HCT116 (cell line): Measurements from ENCODE around the gene RPS6KA2. TPM values are rescaled to one million over a fixed set of nuclear protein-coding genes. Genes with fewer than 3 reads are reported as not detected.

ENCODE experiments used
- ATAC-seq: fragments of 200-7000 bp; cut with Tn5 transposase; 2 replicates; pipeline ENCODE4 v1.9.1; 2020; ENCODE audit warnings: mild to moderate bottlenecking, moderate library complexity
- BruUV-seq: library from RNA; stranded (reverse); fragments of 400-500 nt; replicated peaks from 2 replicates; lab custom pipeline; 2021; lab: Mats Ljungman, UMichigan
- CTCF ChIA-PET: fragments of 300-600 bp; sonication (Branson Sonifier 250); formaldehyde crosslinking; loops from one replicate; lab custom pipeline; 2021; ENCODE audit warnings: antibody characterized with exemption; lab: Charles Lee
- POLR2A ChIA-PET: fragments of 300-600, 350-600 bp; sonication (Branson Sonifier 250); formaldehyde crosslinking; loops from one replicate; lab custom pipeline; 2021; ENCODE audit warnings: antibody characterized with exemption; lab: Charles Lee
- RAD21 ChIA-PET, 2 experiments: fragments of 300-600 bp; sonication (Branson Sonifier 250); formaldehyde crosslinking; loops; one replicate each; lab custom pipeline; 2023; ENCODE audit warnings: low total read pairs in 2 of 2; ENCODE audit not compliant: uncharacterized antibody in 2 of 2, unreplicated experiment in 2 of 2, low non-redundant PET in 1 of 2; lab: Charles Lee
- DNase-seq: peaks from one replicate; pipeline ENCODE4 v3.0.0-alpha.2; 2010; ENCODE audit warnings: low read depth, low spot score
- H2AFZ ChIP-seq: fragments of 200-600 bp; shearing (Covaris generic), sonication (generic); 2 replicates; pipeline ENCODE4 v1.6.1; 2017; ENCODE audit warnings: low read depth, mixed run types, mixed read lengths, antibody characterized with exemption, low read length; ENCODE audit not compliant: poor library complexity, severe bottlenecking
- H3K27ac ChIP-seq: 2 replicates; pipeline ENCODE4 v1.5.1; 2012; ENCODE audit warnings: low read depth, low read length
- H3K27me3 ChIP-seq: fragments of 200-600 bp; sonication (generic); 2 replicates; pipeline ENCODE4 v1.6.1; 2016; ENCODE audit warnings: mixed run types, low read length, mixed read lengths; ENCODE audit not compliant: insufficient read depth
- H3K36me3 ChIP-seq, 2 experiments: fragments of 200-500 bp in 1 of 2; fragments of 200-600 bp in 1 of 2; sonication (Bioruptor generic) in 1 of 2; sonication (generic) in 1 of 2; 2 replicates each; pipeline versions ENCODE4 v1.5.1 to v1.6.1; 2014 to 2016; ENCODE audit warnings: low read length in 2 of 2, inconsistent platforms in 1 of 2, mixed read lengths in 1 of 2, mixed run types in 1 of 2; ENCODE audit not compliant: insufficient read depth in 2 of 2, control insufficient read depth in 1 of 2
- H3K4me1 ChIP-seq, 2 experiments: fragments of 200-600 bp in 1 of 2; sonication (generic) in 1 of 2; 2 replicates each; pipeline versions ENCODE4 v1.5.1 to v1.6.1; 2012 to 2017; ENCODE audit warnings: low read length in 2 of 2, inconsistent platforms in 1 of 2, mild to moderate bottlenecking in 1 of 2, mixed read lengths in 1 of 2, mixed run types in 1 of 2, moderate library complexity in 1 of 2; ENCODE audit not compliant: insufficient read depth in 2 of 2, control insufficient read depth in 1 of 2
- H3K4me2 ChIP-seq: fragments of 200-600 bp; sonication (generic); 2 replicates; pipeline ENCODE4 v1.6.1; 2017; ENCODE audit warnings: mixed run types, low read length, mixed read lengths
- H3K4me3 ChIP-seq, 2 experiments: fragments of 200-600 bp in 1 of 2; sonication (generic) in 1 of 2; replicated peaks in 1 of 2; 2 replicates each; pipeline ENCODE4 v1.5.1; 2011 to 2016; ENCODE audit warnings: low read length in 2 of 2, control low read depth in 1 of 2, low read depth in 1 of 2, mild to moderate bottlenecking in 1 of 2, mixed read lengths in 1 of 2, mixed run types in 1 of 2
- H3K79me2 ChIP-seq: fragments of 200-600 bp; sonication (generic); 2 replicates; pipeline ENCODE4 v1.6.1; 2017; ENCODE audit warnings: mild to moderate bottlenecking, mixed run types, low read length, moderate library complexity, mixed read lengths; ENCODE audit not compliant: insufficient read depth
- H3K9ac ChIP-seq: fragments of 200-600 bp; sonication (generic); 2 replicates; pipeline ENCODE4 v1.6.1; 2016; ENCODE audit warnings: low read length, mixed read lengths
- H3K9me2 ChIP-seq: fragments of 200-600 bp; sonication (generic), shearing (Covaris generic); 2 replicates; pipeline ENCODE4 v1.6.1; 2017; ENCODE audit warnings: mixed run types, mild to moderate bottlenecking, moderate library complexity; ENCODE audit not compliant: insufficient read depth
- H3K9me3 ChIP-seq, 2 experiments: fragments of 200-500 bp in 1 of 2; fragments of 200-600 bp in 1 of 2; sonication (Bioruptor generic) in 1 of 2; sonication (generic) in 1 of 2; 2 replicates each; pipeline ENCODE4 v1.6.1; 2014 to 2017; ENCODE audit warnings: low read length in 2 of 2, mixed read lengths in 2 of 2, inconsistent platforms in 1 of 2, low read depth in 1 of 2, mild to moderate bottlenecking in 1 of 2, mixed run types in 1 of 2, moderate library complexity in 1 of 2; ENCODE audit not compliant: control insufficient read depth in 1 of 2, insufficient read depth in 1 of 2
- H4K20me1 ChIP-seq: fragments of 200-600 bp; sonication (generic), shearing (Covaris generic); 2 replicates; pipeline ENCODE4 v1.6.1; 2017; ENCODE audit warnings: mixed run types, mild to moderate bottlenecking, moderate library complexity; ENCODE audit not compliant: insufficient read depth
- EGR1 ChIP-seq: IDR thresholded peaks from 2 replicates; pipeline ENCODE4 v1.6.1; 2012; ENCODE audit warnings: low read depth
- ELF1 ChIP-seq: IDR thresholded peaks from 2 replicates; pipeline ENCODE4 v1.6.1; 2012; ENCODE audit warnings: low read depth, borderline replicate concordance
- EZH2 ChIP-seq: fragments of 200-600 bp; sonication (generic); IDR thresholded peaks from 2 replicates; pipeline ENCODE4 v1.6.1; 2017; ENCODE audit warnings: antibody characterized with exemption, mixed run types
- EZH2phosphoT487 ChIP-seq: fragments of 200-600 bp; IDR thresholded peaks from 2 replicates; pipeline ENCODE4 v1.6.1; 2018; ENCODE audit warnings: antibody characterized with exemption, borderline replicate concordance
- FOSL1 ChIP-seq: IDR thresholded peaks from 2 replicates; pipeline ENCODE4 v1.6.1; 2012; ENCODE audit warnings: low read depth
- JUND ChIP-seq: IDR thresholded peaks from 2 replicates; pipeline ENCODE4 v1.6.1; 2012
- RAD21 ChIP-seq: IDR thresholded peaks from 2 replicates; pipeline ENCODE4 v1.6.1; 2012; ENCODE audit warnings: low read depth, mild to moderate bottlenecking
- SP1 ChIP-seq: IDR thresholded peaks from 2 replicates; pipeline ENCODE4 v1.6.1; 2012; ENCODE audit warnings: low read depth
- SRF ChIP-seq: IDR thresholded peaks from 2 replicates; pipeline ENCODE4 v1.6.1; 2012; ENCODE audit warnings: low read depth
- TCF7L2 ChIP-seq: IDR thresholded peaks from 2 replicates; pipeline ENCODE4 v1.7.0; 2011; ENCODE audit warnings: borderline replicate concordance, inconsistent platforms; ENCODE audit not compliant: insufficient read depth, insufficient read length; ENCODE audit errors: extremely low read depth
- YY1 ChIP-seq: IDR thresholded peaks from 2 replicates; pipeline ENCODE4 v1.6.1; 2011; ENCODE audit warnings: low read length, low read depth, moderate library complexity, mild to moderate bottlenecking; ENCODE audit not compliant: insufficient replicate concordance; ENCODE audit errors: extremely low read depth
- ZFX ChIP-seq: fragments of 450-650 bp; IDR thresholded peaks from 2 replicates; pipeline ENCODE4 v1.6.1; 2017
- intact Hi-C: fragments of 100-400 bp; cut with micrococcal nuclease; formaldehyde crosslinking; loops from 2 replicates; pipeline ENCODE4 v1.10.0; 2022
- total RNA-seq: library from RNA; stranded (reverse); gene quantifications from one replicate; pipeline ENCODE4 v1.2.1, GENCODE V29; 2021; ENCODE audit not compliant: unreplicated experiment
- TF ChIP-seq, protein P1 (sequence below): IDR thresholded peaks from 2 replicates; pipeline ENCODE4 v1.6.1; 2012; ENCODE audit warnings: low read depth
- TF ChIP-seq, protein P2 (sequence below): IDR thresholded peaks from 2 replicates; pipeline ENCODE4 v1.6.1; 2012

The RPS6KA2 gene
- total RNA-seq, 1 experiment from 2014 or later = 8.5 TPM

- no peaks in the 10 kb centered on the region for H3K79me2 ChIP-seq
- H2AFZ ChIP-seq = no peak overlapping the region
- H3K36me3 ChIP-seq = no peaks in the 10 kb centered on the region
- H3K9ac ChIP-seq = no peak overlapping the region
- H4K20me1 ChIP-seq = no peaks in the 10 kb centered on the region
- TF ChIP-seq EZH2phosphoT487 (no peak), YY1 (no peak), SRF (no peak), EZH2 (no peak), ELF1 (no peak), JUND (no peak), SP1 (no peak), TCF7L2 (no peak), EGR1 (no peak), RAD21 (no peak), ZFX (no peak), FOSL1 (no peak)
- TF ChIP-seq, protein P1, sequence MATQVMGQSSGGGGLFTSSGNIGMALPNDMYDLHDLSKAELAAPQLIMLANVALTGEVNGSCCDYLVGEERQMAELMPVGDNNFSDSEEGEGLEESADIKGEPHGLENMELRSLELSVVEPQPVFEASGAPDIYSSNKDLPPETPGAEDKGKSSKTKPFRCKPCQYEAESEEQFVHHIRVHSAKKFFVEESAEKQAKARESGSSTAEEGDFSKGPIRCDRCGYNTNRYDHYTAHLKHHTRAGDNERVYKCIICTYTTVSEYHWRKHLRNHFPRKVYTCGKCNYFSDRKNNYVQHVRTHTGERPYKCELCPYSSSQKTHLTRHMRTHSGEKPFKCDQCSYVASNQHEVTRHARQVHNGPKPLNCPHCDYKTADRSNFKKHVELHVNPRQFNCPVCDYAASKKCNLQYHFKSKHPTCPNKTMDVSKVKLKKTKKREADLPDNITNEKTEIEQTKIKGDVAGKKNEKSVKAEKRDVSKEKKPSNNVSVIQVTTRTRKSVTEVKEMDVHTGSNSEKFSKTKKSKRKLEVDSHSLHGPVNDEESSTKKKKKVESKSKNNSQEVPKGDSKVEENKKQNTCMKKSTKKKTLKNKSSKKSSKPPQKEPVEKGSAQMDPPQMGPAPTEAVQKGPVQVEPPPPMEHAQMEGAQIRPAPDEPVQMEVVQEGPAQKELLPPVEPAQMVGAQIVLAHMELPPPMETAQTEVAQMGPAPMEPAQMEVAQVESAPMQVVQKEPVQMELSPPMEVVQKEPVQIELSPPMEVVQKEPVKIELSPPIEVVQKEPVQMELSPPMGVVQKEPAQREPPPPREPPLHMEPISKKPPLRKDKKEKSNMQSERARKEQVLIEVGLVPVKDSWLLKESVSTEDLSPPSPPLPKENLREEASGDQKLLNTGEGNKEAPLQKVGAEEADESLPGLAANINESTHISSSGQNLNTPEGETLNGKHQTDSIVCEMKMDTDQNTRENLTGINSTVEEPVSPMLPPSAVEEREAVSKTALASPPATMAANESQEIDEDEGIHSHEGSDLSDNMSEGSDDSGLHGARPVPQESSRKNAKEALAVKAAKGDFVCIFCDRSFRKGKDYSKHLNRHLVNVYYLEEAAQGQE = no peak
- TF ChIP-seq, protein P2, sequence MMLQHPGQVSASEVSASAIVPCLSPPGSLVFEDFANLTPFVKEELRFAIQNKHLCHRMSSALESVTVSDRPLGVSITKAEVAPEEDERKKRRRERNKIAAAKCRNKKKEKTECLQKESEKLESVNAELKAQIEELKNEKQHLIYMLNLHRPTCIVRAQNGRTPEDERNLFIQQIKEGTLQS = no peak
- CTCF ChIA-PET = no interaction called here
- RAD21 ChIA-PET = no interaction called here
- H3K27me3 ChIP-seq = no peaks in the 10 kb centered on the region
- peaks cover 9 to 23% of the 10 kb centered on the region in 2 experiments for H3K4me1 ChIP-seq
- H3K9me2 ChIP-seq = no peaks in the 10 kb centered on the region
- DNase-seq (no peak), ATAC-seq (no peak)
- H3K4me2 ChIP-seq = no peak overlapping the region
- no TSS peak for BruUV-seq
- POLR2A ChIA-PET = no interaction called here
- H3K9me3 ChIP-seq = no peaks in the 10 kb centered on the region; a peak in 2 of 4 replicates
- H3K4me3 ChIP-seq = no peak overlapping the region
- H3K27ac ChIP-seq = no peak overlapping the region
- intact Hi-C loops = loop anchor here (5.0 kb wide), 2 partner anchors 111 to 256 kb away; partner anchors contain the start of gene RPS6KA2
Measured at GRCh38 chr6:166516251-166516884, 110.7 kb downstream of the RPS6KA2 start.
